Measurements from ENCODE around the gene CMTM4.

DNA sequence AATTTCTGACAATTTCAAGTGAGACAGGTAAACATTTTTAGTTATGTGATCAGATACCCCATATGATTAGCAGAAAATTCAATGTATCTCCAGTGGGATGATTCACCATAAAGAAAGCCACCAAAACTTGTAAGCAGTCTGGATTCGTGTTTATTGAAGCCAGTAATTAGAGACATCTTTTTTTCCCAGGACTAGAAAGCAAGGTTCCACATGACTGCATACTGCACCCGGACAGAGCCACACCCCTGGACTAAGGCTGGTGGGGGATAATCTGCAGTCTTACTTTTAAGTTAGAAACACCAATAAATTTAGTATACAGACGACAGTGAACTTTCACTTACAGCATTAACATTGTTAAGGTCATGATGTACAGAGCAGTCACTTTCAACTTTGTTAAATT, 24.2 kb upstream of the CMTM4 start:
- TF ChIP-seq CTCF (conservative IDR thresholded peaks at IDR 0.05; ENCODE audit: low read length): no peak
- no peak for TF ChIP-seq EZH2phosphoT487 (IDR thresholded peaks at IDR 0.05; ENCODE audit: borderline replicate concordance)
